Stimulated activated naive CD8-positive, alpha-beta T cell treated with anti-CD3 and anti-CD28 coated beads, Interleukin-15, Interleukin-2, amounts not matched to agents 100 U/mL and 50 U/mL, for 24 hours (primary cell): ENCODE measurements around the gene PML.

ENCODE experiments used
- ATAC-seq: fragments of 150-1000 bp; cut with Tn5 transposase; one replicate; pipeline ENCODE4 v1.10.0; 2021
- DNase-seq: peaks from one replicate; pipeline ENCODE4 v3.0.0; 2021

Gene PML

DNA sequence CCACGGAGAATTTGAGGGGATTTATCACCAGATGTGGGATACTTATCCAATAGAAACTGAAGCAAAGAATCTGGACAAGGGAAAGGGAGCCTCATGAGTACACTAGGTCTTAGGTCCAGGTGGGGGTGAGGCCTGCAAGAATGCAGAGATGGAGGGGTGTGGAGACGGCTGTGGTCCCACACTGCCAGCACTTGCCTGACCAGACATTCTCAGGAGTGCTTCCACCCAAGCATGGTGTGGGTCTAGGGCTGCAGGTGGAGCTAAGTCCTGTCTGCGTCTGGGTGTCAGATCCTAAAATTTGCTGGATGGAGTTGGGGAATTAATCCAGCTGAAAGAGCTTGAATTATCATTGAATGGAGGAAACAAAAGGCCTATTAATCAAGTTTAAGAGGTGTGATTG is 14.4 kb downstream of the PML start:
- no peak for ATAC-seq
- DNase-seq: no peak

DNA sequence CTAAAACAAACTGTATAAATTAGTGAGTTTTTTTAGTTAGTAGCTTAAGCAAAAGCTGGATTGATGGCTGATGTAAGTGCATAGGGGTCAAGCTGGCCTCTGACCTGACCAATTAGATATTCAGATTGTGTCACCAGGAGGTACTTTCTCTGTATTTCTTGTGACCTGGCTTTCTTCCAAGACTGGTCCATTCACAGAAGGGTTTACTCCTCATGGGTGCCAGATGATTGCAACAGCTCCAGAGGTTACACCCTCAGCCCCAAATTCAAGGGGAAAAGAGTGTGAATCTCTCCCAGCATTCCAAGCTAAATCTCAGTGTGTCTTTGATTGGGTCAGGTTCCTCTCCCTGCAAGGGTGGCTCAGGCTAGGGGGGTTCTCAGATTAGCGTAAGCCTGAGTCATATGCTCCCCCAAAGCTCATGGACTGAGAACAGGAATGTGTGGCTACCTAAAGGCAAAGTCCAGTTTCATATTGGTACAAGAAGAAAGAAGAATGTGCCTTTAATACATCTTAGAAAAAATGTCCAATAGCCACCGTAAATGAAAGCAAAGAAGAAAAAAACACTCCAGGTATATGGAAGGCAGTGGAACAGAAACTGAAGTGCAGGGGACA is 16.5 kb downstream of the PML start:
- ATAC-seq (no peak), DNase-seq (no peak)

DNA sequence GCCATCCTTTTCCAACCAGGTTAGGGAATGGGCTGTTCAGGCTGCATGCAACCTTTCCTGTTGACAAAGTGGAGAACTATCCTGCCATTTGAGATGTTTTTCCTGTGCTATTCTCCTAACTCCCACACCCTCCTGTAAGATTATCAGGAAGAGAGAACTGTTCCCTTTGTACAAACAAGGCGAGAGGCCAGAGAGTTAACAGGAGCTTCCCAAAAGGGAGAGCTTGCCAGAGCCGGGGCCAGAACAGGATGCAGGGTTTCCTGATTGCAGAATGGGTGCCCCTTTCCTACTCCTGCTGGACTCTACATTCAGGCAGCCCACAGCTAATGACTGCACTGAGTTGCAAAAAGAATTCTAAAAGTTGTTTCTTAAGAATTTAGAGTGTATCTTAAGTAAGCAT is 17.1 kb downstream of the PML start:
- ATAC-seq (no peak), DNase-seq (no peak)

DNA sequence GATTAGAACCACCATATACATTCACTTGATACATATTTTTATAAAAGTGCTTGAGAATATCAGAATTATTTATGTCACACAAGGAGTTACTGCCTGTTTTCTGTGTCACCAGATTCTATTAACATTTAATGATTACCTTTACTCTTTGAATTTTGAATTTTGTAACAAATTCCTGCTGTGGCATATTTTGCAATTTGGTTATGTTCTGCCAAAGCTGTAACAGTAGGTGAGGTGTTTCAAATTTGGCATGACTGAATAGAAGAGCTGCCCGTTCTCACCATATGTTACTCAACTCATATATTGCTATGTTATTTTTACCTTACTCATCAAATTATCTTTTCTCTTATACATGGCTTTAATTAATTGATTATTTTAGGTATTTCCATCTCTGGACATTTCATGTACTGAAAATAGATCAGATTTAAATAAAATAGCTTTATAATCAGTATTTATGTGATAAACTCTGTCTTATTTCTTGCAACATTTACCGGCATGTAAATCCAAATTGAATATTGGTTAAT is 18.9 kb downstream of the PML start:
- DNase-seq (no peak), ATAC-seq (no peak)

DNA sequence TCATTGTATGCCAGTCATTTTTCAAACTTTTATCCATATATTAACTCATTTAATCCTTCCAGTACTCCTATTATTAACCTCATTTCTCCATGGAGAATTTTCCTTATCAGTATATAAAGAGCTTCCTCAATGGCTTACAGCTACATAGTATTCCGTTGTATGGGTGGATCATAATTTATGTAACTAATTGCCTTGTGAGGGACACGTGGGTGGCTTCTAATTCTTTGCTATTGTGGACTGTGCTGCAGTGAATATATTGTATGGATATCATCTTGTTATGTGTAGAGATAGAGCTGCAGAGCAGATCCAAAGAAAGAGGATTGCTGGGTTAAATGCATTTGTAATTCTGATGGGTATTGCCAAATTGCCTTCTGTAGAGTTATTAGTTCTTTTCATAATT is 25.2 kb downstream of the PML start:
- ATAC-seq (no peak), DNase-seq (no peak)

DNA sequence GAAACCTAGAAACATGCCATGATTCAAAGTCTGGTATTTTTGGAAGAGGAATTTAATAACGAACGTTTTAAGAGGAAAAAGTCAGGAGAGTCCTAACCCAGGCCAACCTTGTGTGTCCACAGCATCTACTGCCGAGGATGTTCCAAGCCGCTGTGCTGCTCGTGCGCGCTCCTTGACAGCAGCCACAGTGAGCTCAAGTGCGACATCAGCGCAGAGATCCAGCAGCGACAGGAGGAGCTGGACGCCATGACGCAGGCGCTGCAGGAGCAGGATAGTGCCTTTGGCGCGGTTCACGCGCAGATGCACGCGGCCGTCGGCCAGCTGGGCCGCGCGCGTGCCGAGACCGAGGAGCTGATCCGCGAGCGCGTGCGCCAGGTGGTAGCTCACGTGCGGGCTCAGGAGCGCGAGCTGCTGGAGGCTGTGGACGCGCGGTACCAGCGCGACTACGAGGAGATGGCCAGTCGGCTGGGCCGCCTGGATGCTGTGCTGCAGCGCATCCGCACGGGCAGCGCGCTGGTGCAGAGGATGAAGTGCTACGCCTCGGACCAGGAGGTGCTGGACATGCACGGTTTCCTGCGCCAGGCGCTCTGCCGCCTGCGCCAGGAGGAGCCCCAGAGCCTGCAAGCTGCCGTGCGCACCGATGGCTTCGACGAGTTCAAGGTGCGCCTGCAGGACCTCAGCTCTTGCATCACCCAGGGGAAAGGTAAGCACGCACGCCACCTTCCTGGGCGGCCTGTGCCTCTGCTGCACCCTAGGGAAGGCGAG is 28.4 kb downstream of the PML start:
- no peak for DNase-seq
- ATAC-seq: no peak

DNA sequence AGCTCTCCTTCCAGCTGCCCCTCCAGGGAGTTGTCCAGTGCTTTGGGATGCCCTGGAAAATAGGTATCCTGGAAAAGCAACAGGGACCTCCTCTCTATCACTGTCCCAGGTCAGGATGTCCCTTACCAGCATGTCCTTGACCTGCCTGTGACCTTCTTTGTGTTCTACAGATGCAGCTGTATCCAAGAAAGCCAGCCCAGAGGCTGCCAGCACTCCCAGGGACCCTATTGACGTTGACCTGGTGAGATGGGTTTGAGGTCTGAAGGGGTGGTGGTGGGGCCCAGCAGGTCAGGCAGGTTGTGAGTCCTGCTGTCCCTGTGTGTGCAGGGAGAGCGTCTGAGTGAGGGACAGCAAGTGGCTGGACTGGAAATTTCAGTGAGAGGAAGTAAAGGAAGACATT is 30.2 kb downstream of the PML start:
- DNase-seq: no peak
- ATAC-seq: no peak

DNA sequence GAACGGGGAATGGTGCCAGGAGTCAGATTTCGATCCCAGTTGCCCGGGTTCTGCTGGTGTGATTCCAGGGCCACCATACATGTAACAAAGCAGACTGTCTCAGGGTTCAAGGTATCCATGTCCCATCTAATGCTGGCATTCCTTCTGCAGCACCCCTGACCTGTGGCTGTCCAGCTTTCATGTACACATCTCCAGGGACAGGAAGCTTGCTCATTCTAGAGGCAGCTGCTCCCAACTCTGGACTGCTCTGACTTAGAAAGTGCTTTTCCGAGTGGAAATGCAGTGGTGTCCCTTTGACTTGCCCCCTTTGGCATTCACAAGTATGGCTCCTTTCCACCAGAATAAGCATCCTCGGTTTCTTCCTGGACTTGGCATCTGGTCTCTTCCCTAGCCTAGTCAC is 30.9 kb downstream of the PML start:
- DNase-seq (no peak), ATAC-seq (no peak)

DNA sequence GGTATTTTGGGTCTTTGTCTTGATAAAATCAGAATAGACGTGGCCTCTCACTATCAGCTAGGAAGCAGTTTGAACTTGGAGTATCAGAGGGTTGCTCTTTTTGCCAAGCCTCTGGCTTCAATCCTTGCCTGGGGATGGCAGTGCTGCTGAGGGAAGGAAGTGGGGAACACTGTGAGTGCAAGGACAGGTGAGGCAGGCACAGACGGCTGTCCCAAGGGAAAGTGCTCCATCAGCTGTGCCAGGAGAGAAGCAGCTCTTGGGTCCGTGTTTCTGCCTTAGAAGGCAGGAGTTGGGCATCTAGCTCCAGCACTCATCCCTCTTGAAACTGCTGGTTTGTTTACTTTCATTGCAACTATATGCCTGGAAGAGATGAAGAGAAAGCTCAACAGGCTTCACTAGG is 33.2 kb downstream of the PML start:
- DNase-seq: no peak
- ATAC-seq: no peak

DNA sequence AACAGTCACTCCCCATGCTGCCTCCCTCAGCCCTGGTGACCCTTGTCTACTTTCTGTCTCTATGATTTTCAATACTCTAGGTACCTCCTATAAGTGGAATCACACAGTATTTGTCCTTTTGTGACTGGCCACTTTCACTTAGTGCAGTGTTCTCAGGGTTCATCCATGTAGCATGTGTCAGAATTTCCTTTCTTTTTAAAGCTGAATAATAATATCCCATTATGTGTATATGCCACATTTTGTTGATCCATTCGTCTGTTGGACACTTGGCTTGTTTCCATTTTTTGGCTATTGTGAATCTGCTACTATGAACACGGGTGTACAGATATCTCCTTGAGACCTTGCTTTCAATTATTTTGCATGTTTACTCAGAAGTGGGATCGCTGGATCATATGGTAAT is 34.1 kb downstream of the PML start:
- DNase-seq (no peak), ATAC-seq (no peak)

DNA sequence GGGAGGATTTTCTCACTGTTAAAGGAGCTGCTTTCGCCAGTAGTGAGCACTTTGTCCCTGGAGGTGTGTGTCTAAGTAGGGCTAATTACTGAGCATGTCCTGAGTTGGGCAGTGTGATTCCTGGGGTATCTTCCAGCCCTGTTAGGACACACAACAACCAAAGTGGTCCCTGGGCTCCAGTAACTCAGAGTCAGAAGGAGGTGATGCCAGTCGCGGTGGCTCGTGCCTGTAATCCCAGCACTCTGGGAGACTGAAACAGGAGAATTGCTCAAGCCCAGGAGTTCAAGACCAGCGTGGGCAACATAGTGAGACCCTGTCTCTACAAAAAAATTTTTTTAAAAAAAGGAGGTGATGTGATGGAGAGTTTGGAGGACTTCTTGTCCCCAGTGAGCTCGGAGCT is 37.5 kb downstream of the PML start:
- DNase-seq (no peak), ATAC-seq (no peak)

DNA sequence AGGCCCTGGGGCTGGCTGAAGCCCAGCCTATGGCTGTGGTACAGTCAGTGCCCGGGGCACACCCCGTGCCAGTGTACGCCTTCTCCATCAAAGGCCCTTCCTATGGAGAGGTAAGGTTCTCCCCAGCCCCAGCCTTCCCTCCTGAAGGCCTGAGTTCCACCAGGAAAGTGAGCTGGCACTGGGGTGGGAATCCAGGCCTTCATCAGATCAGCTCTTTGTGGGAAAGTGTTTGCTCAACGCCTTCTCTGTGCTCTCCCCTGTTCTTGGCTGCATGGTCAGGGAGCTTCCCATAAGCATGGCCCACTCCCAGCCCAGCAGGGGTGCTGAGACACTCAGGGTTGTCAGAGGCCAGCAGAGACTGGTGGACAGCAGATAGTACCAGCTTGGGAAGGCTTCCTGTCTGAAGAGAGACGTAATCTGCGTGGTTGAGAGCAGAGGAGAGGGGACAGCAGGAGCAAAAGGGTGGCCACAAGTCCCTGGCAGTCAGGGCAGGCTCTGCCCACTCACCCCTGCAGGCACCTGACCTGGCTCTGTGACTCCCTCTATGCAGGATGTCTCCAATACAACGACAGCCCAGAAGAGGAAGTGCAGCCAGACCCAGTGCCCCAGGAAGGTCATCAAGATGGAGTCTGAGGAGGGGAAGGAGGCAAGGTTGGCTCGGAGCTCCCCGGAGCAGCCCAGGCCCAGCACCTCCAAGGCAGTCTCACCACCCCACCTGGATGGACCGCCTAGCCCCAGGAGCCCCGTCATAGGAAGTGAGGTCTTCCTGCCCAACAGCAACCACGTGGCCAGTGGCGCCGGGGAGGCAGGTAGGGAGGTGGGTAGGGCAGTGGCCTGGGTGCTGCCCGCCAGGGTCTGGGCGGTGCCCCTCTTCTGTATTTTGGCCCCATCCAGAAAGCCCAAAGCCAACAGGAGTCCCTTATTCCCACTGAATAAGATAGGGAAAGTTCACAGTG is 38.4 kb downstream of the PML start:
- DNase-seq (no peak), ATAC-seq (no peak)

DNA sequence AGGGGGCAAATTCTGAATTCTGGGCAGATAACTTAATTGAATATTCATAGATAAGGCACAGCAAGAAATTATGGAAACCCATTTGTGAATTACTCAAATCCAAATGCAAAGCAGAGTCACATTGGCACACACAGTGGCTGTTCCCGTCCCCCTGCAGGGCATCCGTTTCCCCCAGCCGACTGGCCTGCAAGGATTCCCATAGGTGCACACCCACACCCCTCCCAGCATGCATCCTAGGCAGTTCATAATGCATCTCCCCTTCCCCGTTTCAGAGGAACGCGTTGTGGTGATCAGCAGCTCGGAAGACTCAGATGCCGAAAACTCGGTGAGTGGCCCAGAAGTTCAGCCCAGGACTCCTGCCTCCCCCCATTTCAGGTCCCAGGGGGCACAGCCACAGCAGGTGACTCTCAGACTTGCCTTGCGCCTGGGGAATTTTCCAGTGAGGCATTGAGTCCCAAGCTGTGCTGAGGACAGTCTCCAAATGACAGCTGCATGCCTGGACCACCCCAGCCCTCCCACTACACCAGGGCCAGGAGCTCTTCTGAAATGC is 39.8 kb downstream of the PML start:
- ATAC-seq (no peak), DNase-seq (no peak)

DNA sequence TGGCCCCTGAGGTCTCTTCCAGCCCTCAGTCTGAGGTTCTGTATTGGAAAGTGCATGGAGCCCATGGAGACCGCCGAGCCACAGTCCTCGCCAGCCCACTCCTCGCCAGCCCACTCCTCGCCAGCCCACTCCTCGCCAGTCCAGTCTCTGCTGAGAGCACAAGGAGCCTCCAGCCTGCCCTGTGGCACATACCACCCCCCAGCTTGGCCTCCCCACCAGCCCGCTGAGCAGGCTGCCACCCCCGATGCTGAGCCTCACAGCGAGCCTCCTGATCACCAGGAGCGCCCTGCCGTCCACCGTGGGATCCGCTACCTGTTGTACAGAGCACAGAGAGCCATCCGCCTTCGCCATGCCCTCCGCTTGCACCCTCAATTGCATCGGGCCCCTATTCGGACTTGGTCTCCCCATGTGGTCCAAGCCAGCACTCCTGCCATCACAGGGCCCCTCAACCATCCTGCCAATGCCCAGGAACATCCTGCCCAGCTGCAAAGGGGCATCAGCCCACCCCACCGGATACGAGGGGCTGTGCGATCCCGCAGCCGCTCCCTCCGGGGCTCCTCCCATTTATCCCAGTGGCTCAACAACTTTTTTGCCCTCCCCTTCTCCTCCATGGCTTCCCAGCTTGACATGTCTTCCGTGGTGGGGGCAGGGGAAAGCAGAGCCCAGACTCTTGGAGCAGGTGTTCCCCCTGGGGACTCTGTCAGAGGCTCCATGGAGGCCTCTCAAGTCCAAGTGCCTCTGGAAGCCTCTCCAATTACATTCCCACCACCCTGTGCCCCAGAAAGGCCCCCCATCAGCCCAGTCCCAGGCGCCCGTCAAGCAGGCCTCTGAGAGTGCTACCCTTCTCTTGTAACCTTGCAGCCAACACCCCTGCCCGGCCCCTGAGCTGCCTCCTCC is 40.9 kb downstream of the PML start:
- DNase-seq (no peak), ATAC-seq (no peak)

DNA sequence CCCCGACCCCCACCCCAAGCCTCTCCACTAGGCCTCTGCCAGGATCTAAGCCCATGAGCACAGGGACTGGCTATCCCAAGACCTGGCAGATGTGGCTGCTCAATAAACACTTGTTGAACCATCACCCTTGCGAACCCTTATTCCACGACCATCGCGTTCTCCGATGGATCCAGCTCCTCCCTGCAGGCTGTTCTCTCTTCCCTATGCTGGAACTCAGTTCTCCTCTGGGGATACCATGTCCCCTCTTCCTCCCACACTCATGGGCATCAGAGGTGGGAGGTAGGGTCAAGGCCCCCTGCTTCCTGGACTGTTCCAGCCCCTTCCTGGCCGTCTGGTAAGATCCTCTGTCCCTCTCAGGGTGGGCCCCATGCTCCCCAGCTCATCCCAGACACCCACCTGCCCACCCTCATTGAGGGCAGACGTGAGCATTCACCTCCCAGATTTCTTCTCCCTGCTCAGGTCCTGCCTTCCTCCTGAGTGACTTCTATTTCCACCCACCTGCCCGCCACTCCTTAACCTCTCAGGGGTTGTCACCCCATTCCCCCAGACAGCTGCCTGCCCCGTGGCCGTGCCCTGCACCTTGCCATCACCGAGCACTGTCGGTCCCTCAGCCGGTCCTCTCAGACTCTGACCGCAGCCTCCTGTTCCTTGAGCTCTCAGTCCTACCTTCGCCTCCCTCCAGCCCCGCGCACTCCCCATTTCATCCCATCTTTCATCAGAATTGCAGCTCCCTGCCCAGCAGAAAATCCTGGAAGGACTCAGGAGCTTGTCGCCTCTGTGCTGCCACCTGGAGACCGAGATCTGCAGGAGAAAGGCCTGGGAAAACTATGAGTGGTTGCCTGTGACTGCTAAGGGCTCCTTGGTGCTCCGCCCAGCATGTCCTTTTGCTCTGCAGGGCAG is 42.0 kb downstream of the PML start:
- DNase-seq: no peak
- ATAC-seq: no peak

DNA sequence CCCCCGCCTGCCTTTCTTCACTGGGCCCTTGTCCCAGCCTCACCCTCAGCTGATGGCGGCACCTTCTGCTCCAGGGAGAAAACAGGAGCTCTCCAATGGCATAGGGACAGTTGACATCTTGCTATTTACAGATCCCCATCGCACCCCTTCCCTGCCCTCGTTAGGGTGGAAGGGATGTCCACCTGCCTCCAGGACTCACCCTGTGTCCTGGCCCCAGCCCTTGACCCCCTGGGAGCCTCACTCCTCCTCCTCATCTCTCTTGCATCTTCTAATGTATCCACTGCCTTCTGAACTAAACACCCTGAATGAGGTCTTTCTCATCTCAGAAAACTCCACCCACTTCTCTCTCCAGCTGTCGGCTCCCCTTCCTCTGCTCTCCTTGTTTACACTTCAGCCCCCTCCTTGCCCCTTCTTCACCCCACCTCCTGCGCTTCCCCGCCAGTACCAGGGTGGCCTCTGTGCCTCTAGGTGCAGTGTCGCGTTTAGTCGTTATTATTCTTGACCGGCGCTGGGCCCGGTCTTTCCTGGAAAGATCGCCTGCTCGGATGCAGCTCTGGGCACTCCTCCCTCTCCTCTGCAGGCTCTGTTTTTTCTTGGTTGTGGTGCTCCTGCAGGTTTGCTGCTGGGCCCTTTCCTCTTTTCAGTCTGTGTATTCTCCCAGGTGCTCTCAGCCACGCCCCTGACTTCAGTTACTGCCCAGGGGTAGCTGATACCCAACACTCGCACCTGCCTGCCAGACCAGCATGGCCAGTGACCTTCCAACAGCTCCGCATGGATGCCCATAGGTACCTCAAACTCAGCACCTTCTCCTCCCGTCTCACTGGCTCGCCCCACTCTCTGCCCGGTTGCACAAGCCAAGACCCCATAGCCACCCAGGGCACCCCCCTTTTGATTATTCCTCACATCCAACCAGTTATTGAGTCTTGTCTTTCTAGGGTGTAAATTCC is 42.9 kb downstream of the PML start:
- no peak for DNase-seq
- ATAC-seq: no peak

DNA sequence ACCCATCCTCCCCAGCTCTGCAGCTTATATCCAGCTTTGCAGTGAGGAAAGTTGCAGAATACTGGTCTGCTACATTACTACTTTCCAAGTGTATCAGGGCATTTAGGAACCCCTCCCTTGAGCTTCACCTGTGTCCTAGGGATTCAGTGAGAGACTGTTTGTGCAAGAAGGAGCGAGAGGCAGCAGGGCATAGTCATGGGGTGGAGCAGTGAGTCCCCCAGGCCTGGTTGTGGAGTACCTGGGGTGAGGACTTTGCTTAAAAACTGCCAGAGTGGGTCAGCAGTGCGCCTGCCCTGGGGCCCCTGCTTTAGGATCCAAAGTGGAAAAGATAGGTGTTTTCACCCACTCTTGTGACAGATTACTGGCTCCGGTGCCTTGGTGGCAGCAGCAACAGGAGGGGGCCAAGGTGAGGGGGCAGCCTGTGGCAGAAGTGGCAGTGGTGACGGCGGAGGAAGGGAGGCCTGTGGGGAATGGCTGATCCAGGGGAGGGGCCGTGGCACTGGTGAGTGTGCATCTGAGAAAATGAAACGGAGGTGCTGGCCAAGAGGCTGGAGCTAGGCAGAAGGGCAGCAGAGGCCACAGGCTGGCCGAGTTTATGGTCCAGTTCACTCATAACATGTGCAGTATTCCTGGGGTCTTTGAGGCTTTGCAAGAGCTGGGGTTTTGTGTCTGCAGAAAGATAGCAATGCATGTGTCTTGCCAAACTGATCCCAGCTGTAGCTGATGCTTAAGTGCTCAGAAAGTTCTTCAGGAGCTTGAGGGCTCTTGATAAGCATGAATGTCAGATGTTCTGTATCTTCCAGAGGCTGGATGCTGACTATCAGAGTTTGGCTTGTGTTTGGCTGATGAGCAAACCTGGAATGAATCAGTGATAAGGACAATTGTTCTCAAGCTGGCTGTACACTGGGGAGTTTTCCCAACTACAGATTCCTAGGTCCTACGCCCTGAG is 44.5 kb downstream of the PML start:
- no peak for ATAC-seq
- DNase-seq: no peak

DNA sequence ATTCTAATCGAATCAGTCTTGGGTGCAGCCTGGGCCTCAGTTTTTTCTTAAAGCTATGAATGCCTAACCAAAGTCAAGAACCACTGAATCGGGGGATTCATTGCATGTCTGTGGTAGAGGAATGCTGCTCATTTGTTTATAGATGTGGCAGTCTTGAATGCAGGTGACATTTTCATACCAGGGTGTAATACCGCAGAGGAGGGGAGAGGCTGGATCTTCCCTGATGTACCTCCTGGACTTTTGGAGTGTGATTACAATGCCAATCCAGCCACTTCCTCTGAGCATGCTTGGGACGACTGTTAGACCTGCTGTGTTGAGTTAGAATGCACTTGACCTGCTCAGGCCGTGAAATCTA is 45.1 kb downstream of the PML start:
- no peak for ATAC-seq
- DNase-seq: no peak
